Nephron progenitor cell (in vitro differentiated cells): ENCODE results near the gene AGA.

Experiments used
- DNase-seq: peaks from one replicate; pipeline ENCODE4 v3.0.0; 2021
- H3K27ac Mint-ChIP-seq: 2 replicates; pipeline ENCODE4 v1.8.0; 2021; ENCODE audit warnings: mild to moderate bottlenecking, moderate library complexity, mixed read lengths
- H3K27me3 Mint-ChIP-seq: 2 replicates; pipeline ENCODE4 v1.8.0; 2021; ENCODE audit warnings: mild to moderate bottlenecking, low read depth, mixed read lengths; ENCODE audit not compliant: poor library complexity
- H3K36me3 Mint-ChIP-seq: 2 replicates; pipeline ENCODE4 v1.8.0; 2021; ENCODE audit warnings: low read depth, mixed read lengths
- H3K4me1 Mint-ChIP-seq: 2 replicates; pipeline ENCODE4 v1.8.0; 2021; ENCODE audit warnings: mixed read lengths
- H3K4me3 Mint-ChIP-seq: 2 replicates; pipeline ENCODE4 v1.8.0; 2021; ENCODE audit warnings: mild to moderate bottlenecking, moderate library complexity, mixed read lengths
- H3K9me3 Mint-ChIP-seq: 2 replicates; pipeline ENCODE4 v1.8.0; 2021; ENCODE audit warnings: mild to moderate bottlenecking, moderate library complexity, mixed read lengths
- CTCF ChIP-seq: fragments of 200-600 bp; sonication (generic); IDR thresholded peaks from 2 replicates; pipeline ENCODE4 v1.5.0; 2021; ENCODE audit warnings: antibody characterized with exemption

AGA gene

DNA sequence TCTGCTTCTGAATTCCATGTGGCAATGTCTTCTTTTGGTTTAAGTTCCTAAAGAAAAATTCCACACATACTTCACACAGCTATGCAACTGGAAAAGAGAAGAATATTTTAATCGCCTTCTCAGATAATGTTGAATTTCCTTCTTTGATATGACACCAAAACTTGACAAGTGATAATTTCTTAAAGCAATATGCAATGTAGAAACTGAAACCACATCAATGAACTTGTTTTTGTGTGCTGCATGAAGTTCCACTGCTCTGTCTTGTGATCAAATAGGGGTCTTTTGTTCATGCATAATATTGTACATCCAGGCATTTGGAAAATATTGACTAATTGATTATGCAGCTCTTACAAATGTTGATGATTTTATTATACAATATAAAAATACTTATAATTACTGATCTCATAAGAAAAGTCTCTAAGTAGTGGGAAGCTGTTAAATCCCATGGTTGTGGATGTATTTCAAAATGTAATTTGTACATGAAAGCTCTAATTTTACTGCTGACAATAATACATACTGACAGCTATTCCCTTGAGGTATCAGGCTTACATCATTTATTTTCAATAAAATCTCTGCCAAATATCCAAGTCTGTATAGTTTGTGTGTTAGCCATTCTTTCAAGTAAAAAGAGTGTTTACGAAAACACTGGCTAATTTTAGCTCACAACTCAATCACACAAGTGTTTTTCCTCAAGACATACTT lies 56.5 kb downstream of the AGA start:
- TF ChIP-seq CTCF = no peak
- no peak for DNase-seq
- H3K27ac Mint-ChIP-seq = no peak overlapping the region
- H3K36me3 Mint-ChIP-seq = no peaks in the 10 kb centered on the region
- no peaks in the 10 kb centered on the region for H3K4me1 Mint-ChIP-seq
- no peak overlapping the region for H3K4me3 Mint-ChIP-seq
- no peaks in the 10 kb centered on the region for H3K9me3 Mint-ChIP-seq
- H3K27me3 Mint-ChIP-seq = peaks cover 3% of the 10 kb centered on the region

DNA sequence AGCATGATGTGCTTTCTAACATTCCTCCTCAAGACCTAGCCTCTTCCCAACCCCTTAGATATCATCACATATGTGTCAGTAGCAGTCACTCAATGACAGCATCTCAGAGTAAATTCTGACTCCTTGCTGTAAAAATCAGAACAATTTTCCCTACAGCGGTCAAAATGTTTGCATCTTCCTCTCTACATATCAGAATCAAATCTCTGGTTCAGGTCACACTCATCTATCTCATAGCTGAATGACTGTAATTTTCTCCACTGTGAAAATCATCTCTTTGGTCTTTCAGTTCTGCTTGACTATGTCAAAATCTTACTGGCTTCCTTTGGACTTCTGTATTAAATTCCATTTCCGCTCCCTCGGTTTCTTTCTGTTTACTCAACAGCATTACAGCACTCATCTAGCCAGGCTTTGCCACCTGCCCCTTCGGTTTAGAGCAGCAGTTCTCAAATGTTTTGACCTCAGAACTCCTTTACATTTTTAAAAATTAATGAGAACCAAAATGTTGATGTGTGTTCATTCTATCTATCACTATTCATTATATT lies 57.3 kb downstream of the AGA start:
- Mint-ChIP-seq H3K36me3 (no peaks in the 10 kb centered on the region), H3K27me3 (peaks cover 3% of the 10 kb centered on the region), H3K9me3 (no peaks in the 10 kb centered on the region), H3K27ac (peak overlapping the region; percentile 23), H3K4me1 (no peaks in the 10 kb centered on the region), H3K4me3 (no peak overlapping the region)
- DNase-seq = no peak
- TF ChIP-seq CTCF = no peak

- H3K9me3 Mint-ChIP-seq = no peaks in the 10 kb centered on the region
- H3K4me1 Mint-ChIP-seq = no peaks in the 10 kb centered on the region
- no peak for TF ChIP-seq CTCF
- H3K27ac Mint-ChIP-seq = no peak overlapping the region
- no peaks in the 10 kb centered on the region for H3K36me3 Mint-ChIP-seq
- peaks cover 3% of the 10 kb centered on the region for H3K27me3 Mint-ChIP-seq
- H3K4me3 Mint-ChIP-seq = no peak overlapping the region
- DNase-seq = no peak
Measured at GRCh38 chr4:177381762-177382310, 60.4 kb downstream of the AGA start.
